Panc1 (cell line): ENCODE data around the gene QARS1. TPM values are rescaled to one million over a fixed set of nuclear protein-coding genes. Genes with fewer than 3 reads are reported as not detected.

ENCODE experiments used
- ATAC-seq: fragments of 200-7000 bp; cut with Tn5 transposase; 2 replicates; pipeline ENCODE4 v1.9.1; 2020; ENCODE audit warnings: mild to moderate bottlenecking, moderate library complexity
- BruUV-seq: library from RNA; stranded (reverse); fragments of 400-500 nt; replicated peaks from 2 replicates; lab custom pipeline; 2021; lab: Mats Ljungman, UMichigan
- CTCF ChIA-PET: fragments of 300-600 bp; sonication (Branson Sonifier 250); formaldehyde crosslinking; loops from one replicate; lab custom pipeline; 2022; ENCODE audit warnings: antibody characterized with exemption; lab: Charles Lee
- POLR2A ChIA-PET: fragments of 300-600 bp; sonication (Branson Sonifier 250); formaldehyde crosslinking; loops from one replicate; lab custom pipeline; 2022; ENCODE audit warnings: antibody characterized with exemption; lab: Charles Lee
- DNase-seq: peaks from one replicate; pipeline ENCODE4 v3.0.0-alpha.2; 2010; ENCODE audit warnings: low read depth, low spot score
- H3K27ac ChIP-seq: 2 replicates; pipeline ENCODE4 v1.5.1; 2011; ENCODE audit warnings: mild to moderate bottlenecking, low read length, inconsistent platforms
- H3K27me3 ChIP-seq: fragments of 200-500 bp; sonication (Bioruptor generic); 2 replicates; pipeline ENCODE4 v1.6.0; 2014; ENCODE audit warnings: low read length, inconsistent platforms; ENCODE audit not compliant: control insufficient read depth, insufficient read depth
- H3K36me3 ChIP-seq: fragments of 200-500 bp; sonication (Bioruptor generic); 2 replicates; pipeline ENCODE4 v1.5.1; 2014; ENCODE audit warnings: inconsistent platforms, mild to moderate bottlenecking, low read length, moderate library complexity; ENCODE audit not compliant: control insufficient read depth, insufficient read depth
- H3K4me1 ChIP-seq: 2 replicates; pipeline ENCODE4 v1.5.1; 2011; ENCODE audit warnings: inconsistent platforms, mild to moderate bottlenecking, low read length, moderate library complexity; ENCODE audit not compliant: control insufficient read depth, insufficient read depth
- H3K4me3 ChIP-seq, 2 experiments: 2 replicates each; pipeline ENCODE4 v1.5.1; 2011 to 2012; ENCODE audit warnings: low read depth in 2 of 2, low read length in 2 of 2, mild to moderate bottlenecking in 2 of 2, inconsistent platforms in 1 of 2, moderate library complexity in 1 of 2
- H3K9me3 ChIP-seq: fragments of 200-500 bp; sonication (Bioruptor generic); 2 replicates; pipeline ENCODE4 v1.5.1; 2014; ENCODE audit warnings: low read depth, mild to moderate bottlenecking, inconsistent platforms, low read length, moderate library complexity; ENCODE audit not compliant: control insufficient read depth, insufficient read depth
- POLR2AphosphoS5 ChIP-seq: IDR thresholded peaks from 2 replicates; pipeline ENCODE4 v1.6.1; 2012; ENCODE audit warnings: mild to moderate bottlenecking, low read depth, low read length, moderate library complexity
- REST ChIP-seq, 2 experiments: IDR thresholded peaks; 2 replicates each; pipeline ENCODE4 v1.6.1; 2011 to 2012; ENCODE audit warnings: low read depth in 2 of 2, control low read depth in 1 of 2, low read length in 1 of 2, mild to moderate bottlenecking in 1 of 2, moderate library complexity in 1 of 2; ENCODE audit not compliant: insufficient read depth in 1 of 2
- SIN3A ChIP-seq: IDR thresholded peaks from 2 replicates; pipeline ENCODE4 v1.6.1; 2012; ENCODE audit warnings: low read depth, mild to moderate bottlenecking, low read length, moderate library complexity, borderline replicate concordance; ENCODE audit not compliant: insufficient read depth
- TCF7L2 ChIP-seq: IDR thresholded peaks from 2 replicates; pipeline ENCODE4 v1.6.1; 2011; ENCODE audit warnings: mild to moderate bottlenecking, low read depth, low read length, inconsistent platforms
- in situ Hi-C: cut with HindIII; loops from 2 replicates; pipeline ENCODE4 v1.10.0; 2016; ENCODE audit warnings: low sequenced_read_pairs, low pct_unique_long_range_greater_than_20kb
- intact Hi-C: fragments of 100-400 bp; cut with micrococcal nuclease; formaldehyde crosslinking; loops from one replicate; pipeline ENCODE4 v1.10.0; 2022; ENCODE audit not compliant: unreplicated experiment
- total RNA-seq: library from RNA; stranded (reverse); gene quantifications from one replicate; pipeline ENCODE4 v1.2.1, GENCODE V29; 2021; ENCODE audit not compliant: unreplicated experiment
- TF ChIP-seq, protein P1 (sequence below): fragments of 450-650 bp; IDR thresholded peaks from 2 replicates; pipeline ENCODE4 v1.5.1; 2017; ENCODE audit warnings: mild to moderate bottlenecking

Gene QARS1
- total RNA-seq, 1 experiment from 2014 or later = 186 TPM

- ATAC-seq (no peak), DNase-seq (no peak)
- H3K36me3 ChIP-seq = no peaks in the 10 kb centered on the region
- ChIA-PET CTCF (no interaction called here), POLR2A (no interaction called here)
- intact Hi-C loops = no loop called here
- TF ChIP-seq, protein P1, sequence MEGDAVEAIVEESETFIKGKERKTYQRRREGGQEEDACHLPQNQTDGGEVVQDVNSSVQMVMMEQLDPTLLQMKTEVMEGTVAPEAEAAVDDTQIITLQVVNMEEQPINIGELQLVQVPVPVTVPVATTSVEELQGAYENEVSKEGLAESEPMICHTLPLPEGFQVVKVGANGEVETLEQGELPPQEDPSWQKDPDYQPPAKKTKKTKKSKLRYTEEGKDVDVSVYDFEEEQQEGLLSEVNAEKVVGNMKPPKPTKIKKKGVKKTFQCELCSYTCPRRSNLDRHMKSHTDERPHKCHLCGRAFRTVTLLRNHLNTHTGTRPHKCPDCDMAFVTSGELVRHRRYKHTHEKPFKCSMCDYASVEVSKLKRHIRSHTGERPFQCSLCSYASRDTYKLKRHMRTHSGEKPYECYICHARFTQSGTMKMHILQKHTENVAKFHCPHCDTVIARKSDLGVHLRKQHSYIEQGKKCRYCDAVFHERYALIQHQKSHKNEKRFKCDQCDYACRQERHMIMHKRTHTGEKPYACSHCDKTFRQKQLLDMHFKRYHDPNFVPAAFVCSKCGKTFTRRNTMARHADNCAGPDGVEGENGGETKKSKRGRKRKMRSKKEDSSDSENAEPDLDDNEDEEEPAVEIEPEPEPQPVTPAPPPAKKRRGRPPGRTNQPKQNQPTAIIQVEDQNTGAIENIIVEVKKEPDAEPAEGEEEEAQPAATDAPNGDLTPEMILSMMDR = no peak
- TF ChIP-seq REST (IDR thresholded peaks at IDR 0.05; ENCODE audit: insufficient read depth in 1 of 2, low read depth in 2 of 2, low read length in 1 of 2) (no peak), POLR2AphosphoS5 (no peak), TCF7L2 (no peak), SIN3A (no peak)
- no peak overlapping the region for H3K4me3 ChIP-seq
- H3K27me3 ChIP-seq = no peaks in the 10 kb centered on the region
- no peaks in the 10 kb centered on the region for H3K4me1 ChIP-seq
- in situ Hi-C loops = no loop called here
- no TSS peak for BruUV-seq
- H3K27ac ChIP-seq = no peak overlapping the region
- H3K9me3 ChIP-seq = no peaks in the 10 kb centered on the region
Measured at GRCh38 chr3:49151610-49152009, 47.1 kb upstream of the QARS1 start.

GRCh38 chr3:49148159-49148558 lies 43.6 kb upstream of the QARS1 start:
- Histone ChIP-seq H3K4me3 (no peak overlapping the region), H3K4me1 (no peaks in the 10 kb centered on the region), H3K36me3 (no peaks in the 10 kb centered on the region), H3K9me3 (no peaks in the 10 kb centered on the region), H3K27me3 (no peaks in the 10 kb centered on the region), H3K27ac (no peak overlapping the region)
- intact Hi-C loops (no loop called here), in situ Hi-C loops (no loop called here)
- DNase-seq (no peak), ATAC-seq (0 out of 2 replicates have a peak, but pooled peaks have one; percentile 51)
- no TSS peak for BruUV-seq
- POLR2A ChIA-PET = no interaction called here
- TF ChIP-seq TCF7L2 (no peak), POLR2AphosphoS5 (no peak), REST (IDR thresholded peaks at IDR 0.05; ENCODE audit: insufficient read depth in 1 of 2, low read depth in 2 of 2, low read length in 1 of 2) (no peak)
- CTCF ChIA-PET = no interaction called here
